HCT116 (cell line): ENCODE measurements around the gene MTUS2. TPM values are rescaled to one million over a fixed set of nuclear protein-coding genes. Genes with fewer than 3 reads are reported as not detected.

ENCODE experiments used
- ATAC-seq: fragments of 200-7000 bp; cut with Tn5 transposase; 2 replicates; pipeline ENCODE4 v1.9.1; 2020; ENCODE audit warnings: mild to moderate bottlenecking, moderate library complexity
- BruUV-seq: library from RNA; stranded (reverse); fragments of 400-500 nt; replicated peaks from 2 replicates; lab custom pipeline; 2021; lab: Mats Ljungman, UMichigan
- CTCF ChIA-PET: fragments of 300-600 bp; sonication (Branson Sonifier 250); formaldehyde crosslinking; loops from one replicate; lab custom pipeline; 2021; ENCODE audit warnings: antibody characterized with exemption; lab: Charles Lee
- POLR2A ChIA-PET: fragments of 300-600, 350-600 bp; sonication (Branson Sonifier 250); formaldehyde crosslinking; loops from one replicate; lab custom pipeline; 2021; ENCODE audit warnings: antibody characterized with exemption; lab: Charles Lee
- RAD21 ChIA-PET, 2 experiments: fragments of 300-600 bp; sonication (Branson Sonifier 250); formaldehyde crosslinking; loops; one replicate each; lab custom pipeline; 2023; ENCODE audit warnings: low total read pairs in 2 of 2; ENCODE audit not compliant: uncharacterized antibody in 2 of 2, unreplicated experiment in 2 of 2, low non-redundant PET in 1 of 2; lab: Charles Lee
- DNase-seq: peaks from one replicate; pipeline ENCODE4 v3.0.0-alpha.2; 2010; ENCODE audit warnings: low read depth, low spot score
- H2AFZ ChIP-seq: fragments of 200-600 bp; shearing (Covaris generic), sonication (generic); 2 replicates; pipeline ENCODE4 v1.6.1; 2017; ENCODE audit warnings: low read depth, mixed run types, mixed read lengths, antibody characterized with exemption, low read length; ENCODE audit not compliant: poor library complexity, severe bottlenecking
- H3K27ac ChIP-seq: 2 replicates; pipeline ENCODE4 v1.5.1; 2012; ENCODE audit warnings: low read depth, low read length
- H3K27me3 ChIP-seq: fragments of 200-600 bp; sonication (generic); 2 replicates; pipeline ENCODE4 v1.6.1; 2016; ENCODE audit warnings: mixed run types, low read length, mixed read lengths; ENCODE audit not compliant: insufficient read depth
- H3K36me3 ChIP-seq, 2 experiments: fragments of 200-500 bp in 1 of 2; fragments of 200-600 bp in 1 of 2; sonication (Bioruptor generic) in 1 of 2; sonication (generic) in 1 of 2; 2 replicates each; pipeline versions ENCODE4 v1.5.1 to v1.6.1; 2014 to 2016; ENCODE audit warnings: low read length in 2 of 2, inconsistent platforms in 1 of 2, mixed read lengths in 1 of 2, mixed run types in 1 of 2; ENCODE audit not compliant: insufficient read depth in 2 of 2, control insufficient read depth in 1 of 2
- H3K4me1 ChIP-seq, 2 experiments: fragments of 200-600 bp in 1 of 2; sonication (generic) in 1 of 2; 2 replicates each; pipeline versions ENCODE4 v1.5.1 to v1.6.1; 2012 to 2017; ENCODE audit warnings: low read length in 2 of 2, inconsistent platforms in 1 of 2, mild to moderate bottlenecking in 1 of 2, mixed read lengths in 1 of 2, mixed run types in 1 of 2, moderate library complexity in 1 of 2; ENCODE audit not compliant: insufficient read depth in 2 of 2, control insufficient read depth in 1 of 2
- H3K4me2 ChIP-seq: fragments of 200-600 bp; sonication (generic); 2 replicates; pipeline ENCODE4 v1.6.1; 2017; ENCODE audit warnings: mixed run types, low read length, mixed read lengths
- H3K4me3 ChIP-seq, 2 experiments: fragments of 200-600 bp in 1 of 2; sonication (generic) in 1 of 2; replicated peaks in 1 of 2; 2 replicates each; pipeline ENCODE4 v1.5.1; 2011 to 2016; ENCODE audit warnings: low read length in 2 of 2, control low read depth in 1 of 2, low read depth in 1 of 2, mild to moderate bottlenecking in 1 of 2, mixed read lengths in 1 of 2, mixed run types in 1 of 2
- H3K79me2 ChIP-seq: fragments of 200-600 bp; sonication (generic); 2 replicates; pipeline ENCODE4 v1.6.1; 2017; ENCODE audit warnings: mild to moderate bottlenecking, mixed run types, low read length, moderate library complexity, mixed read lengths; ENCODE audit not compliant: insufficient read depth
- H3K9ac ChIP-seq: fragments of 200-600 bp; sonication (generic); 2 replicates; pipeline ENCODE4 v1.6.1; 2016; ENCODE audit warnings: low read length, mixed read lengths
- H3K9me2 ChIP-seq: fragments of 200-600 bp; sonication (generic), shearing (Covaris generic); 2 replicates; pipeline ENCODE4 v1.6.1; 2017; ENCODE audit warnings: mixed run types, mild to moderate bottlenecking, moderate library complexity; ENCODE audit not compliant: insufficient read depth
- H3K9me3 ChIP-seq, 2 experiments: fragments of 200-500 bp in 1 of 2; fragments of 200-600 bp in 1 of 2; sonication (Bioruptor generic) in 1 of 2; sonication (generic) in 1 of 2; 2 replicates each; pipeline ENCODE4 v1.6.1; 2014 to 2017; ENCODE audit warnings: low read length in 2 of 2, mixed read lengths in 2 of 2, inconsistent platforms in 1 of 2, low read depth in 1 of 2, mild to moderate bottlenecking in 1 of 2, mixed run types in 1 of 2, moderate library complexity in 1 of 2; ENCODE audit not compliant: control insufficient read depth in 1 of 2, insufficient read depth in 1 of 2
- H4K20me1 ChIP-seq: fragments of 200-600 bp; sonication (generic), shearing (Covaris generic); 2 replicates; pipeline ENCODE4 v1.6.1; 2017; ENCODE audit warnings: mixed run types, mild to moderate bottlenecking, moderate library complexity; ENCODE audit not compliant: insufficient read depth
- ATF3 ChIP-seq: IDR thresholded peaks from 2 replicates; pipeline ENCODE4 v1.6.1; 2012
- CBX3 ChIP-seq: IDR thresholded peaks from 2 replicates; pipeline ENCODE4 v1.6.1; 2012; ENCODE audit warnings: low read depth
- CEBPB ChIP-seq: IDR thresholded peaks from 2 replicates; pipeline ENCODE4 v1.6.1; 2012; ENCODE audit warnings: low read depth
- CTCF ChIP-seq, 3 experiments: fragments of 200-600 bp in 1 of 3; sonication (generic) in 1 of 3; IDR thresholded peaks in 2 of 3; conservative IDR thresholded peaks in 1 of 3; 2 replicates each; pipeline ENCODE4 v1.5.1; 2012 to 2017; ENCODE audit warnings: low read depth in 2 of 3, low read length in 2 of 3, antibody characterized with exemption in 1 of 3, borderline replicate concordance in 1 of 3, control low read depth in 1 of 3, mild to moderate bottlenecking in 1 of 3, mixed read lengths in 1 of 3, mixed run types in 1 of 3, moderate library complexity in 1 of 3; ENCODE audit not compliant: insufficient read depth in 1 of 3
- ELF1 ChIP-seq: IDR thresholded peaks from 2 replicates; pipeline ENCODE4 v1.6.1; 2012; ENCODE audit warnings: low read depth, borderline replicate concordance
- EZH2phosphoT487 ChIP-seq: fragments of 200-600 bp; IDR thresholded peaks from 2 replicates; pipeline ENCODE4 v1.6.1; 2018; ENCODE audit warnings: antibody characterized with exemption, borderline replicate concordance
- FOSL1 ChIP-seq: IDR thresholded peaks from 2 replicates; pipeline ENCODE4 v1.6.1; 2012; ENCODE audit warnings: low read depth
- JUND ChIP-seq: IDR thresholded peaks from 2 replicates; pipeline ENCODE4 v1.6.1; 2012
- SP1 ChIP-seq: IDR thresholded peaks from 2 replicates; pipeline ENCODE4 v1.6.1; 2012; ENCODE audit warnings: low read depth
- SRF ChIP-seq: IDR thresholded peaks from 2 replicates; pipeline ENCODE4 v1.6.1; 2012; ENCODE audit warnings: low read depth
- TCF7L2 ChIP-seq: IDR thresholded peaks from 2 replicates; pipeline ENCODE4 v1.7.0; 2011; ENCODE audit warnings: borderline replicate concordance, inconsistent platforms; ENCODE audit not compliant: insufficient read depth, insufficient read length; ENCODE audit errors: extremely low read depth
- ZBTB33 ChIP-seq: IDR thresholded peaks from 2 replicates; pipeline ENCODE4 v1.6.1; 2011; ENCODE audit warnings: mild to moderate bottlenecking, low read length, moderate library complexity; ENCODE audit not compliant: insufficient replicate concordance; ENCODE audit errors: extremely low read depth
- intact Hi-C: fragments of 100-400 bp; cut with micrococcal nuclease; formaldehyde crosslinking; loops from 2 replicates; pipeline ENCODE4 v1.10.0; 2022
- total RNA-seq: library from RNA; stranded (reverse); gene quantifications from one replicate; pipeline ENCODE4 v1.2.1, GENCODE V29; 2021; ENCODE audit not compliant: unreplicated experiment

Gene MTUS2
- total RNA-seq, 1 experiment from 2014 or later, result 0.02 TPM

- ATAC-seq (no peak), DNase-seq (no peak)
- Histone ChIP-seq H3K36me3 (no peaks in the 10 kb centered on the region), H3K27ac (no peak overlapping the region), H3K4me3 (no peak overlapping the region), H3K9me3 (0 out of 4 replicates have a peak, but pooled peaks cover 0 to 5% of the 10 kb centered on the region in 2 experiments), H3K4me2 (no peak overlapping the region), H3K4me1 (no peaks in the 10 kb centered on the region), H4K20me1 (no peaks in the 10 kb centered on the region), H3K9me2 (no peaks in the 10 kb centered on the region), H3K9ac (no peak overlapping the region), H3K79me2 (no peaks in the 10 kb centered on the region), H2AFZ (no peak overlapping the region), H3K27me3 (no peaks in the 10 kb centered on the region)
- ChIA-PET RAD21 (no interaction called here), POLR2A (no interaction called here), CTCF (no interaction called here)
- no TSS peak for BruUV-seq
- intact Hi-C loops, result no loop called here
- TF ChIP-seq ATF3 (no peak), JUND (no peak), ZBTB33 (no peak), CBX3 (no peak), TCF7L2 (no peak), CEBPB (no peak), SRF (no peak), SP1 (no peak), EZH2phosphoT487 (no peak), ELF1 (no peak), CTCF (IDR thresholded peaks at IDR 0.05 in 2 of 3, conservative IDR thresholded peaks at IDR 0.05 in 1 of 3; ENCODE audit: borderline replicate concordance in 1 of 3, insufficient read depth in 1 of 3, low read depth in 2 of 3, low read length in 2 of 3) (no peak), FOSL1 (no peak)
Observed at GRCh38 chr13:28830580-28830979, 10.4 kb downstream of the MTUS2 start.
